Thoracic aorta (tissue), 2 donors: Measurements from ENCODE around the gene KLK4. TPM values are rescaled to one million over a fixed set of nuclear protein-coding genes. Genes with fewer than 3 reads are reported as not detected.

Source experiments
- ATAC-seq: fragments of 150-250 bp; one replicate; pipeline ENCODE4 v1.8.0; 2017; ENCODE audit warnings: low read depth; ENCODE audit not compliant: insufficient number of reproducible peaks, low FRiP score
- DNase-seq: peaks from one replicate; pipeline ENCODE4 v3.0.0-alpha.2; 2020; ENCODE audit warnings: low spot score
- H3K27ac ChIP-seq, 2 donors: fragments of 200-600 bp; sonication (generic); 1 replicate in 1 of 2; 2 replicates in 1 of 2; pipeline ENCODE4 v1.5.1; 2016; ENCODE audit warnings: mild to moderate bottlenecking in 2 of 2, moderate library complexity in 2 of 2
- H3K27me3 ChIP-seq: fragments of 200-600 bp; sonication (generic); replicated peaks from 2 replicates; pipeline ENCODE4 v1.6.0; 2016; ENCODE audit warnings: mild to moderate bottlenecking; ENCODE audit not compliant: insufficient read depth
- H3K36me3 ChIP-seq: fragments of 200-600 bp; sonication (generic); one replicate; pipeline ENCODE4 v1.5.1; 2016
- H3K4me1 ChIP-seq, 2 donors: fragments of 200-600 bp; sonication (generic); 1 replicate in 1 of 2; 2 replicates in 1 of 2; pipeline versions ENCODE4 v1.5.1 to v1.6.0; 2016; ENCODE audit warnings: low read depth in 2 of 2, mild to moderate bottlenecking in 1 of 2; ENCODE audit not compliant: control insufficient read depth in 1 of 2
- H3K4me3 ChIP-seq: fragments of 200-600 bp; sonication (generic); 2 replicates; pipeline ENCODE4 v1.5.1; 2016; ENCODE audit warnings: mild to moderate bottlenecking
- H3K9me3 ChIP-seq: fragments of 200-600 bp; sonication (generic); 2 replicates; pipeline ENCODE4 v1.5.1; 2016
- CTCF ChIP-seq: fragments of 200-600 bp; sonication (generic); IDR thresholded peaks from one replicate; pipeline ENCODE4 v1.5.1; 2019; ENCODE audit warnings: antibody characterized with exemption
- total RNA-seq, 2 donors: library from RNA; depleted of rRNA; stranded (reverse); fragments of >200 nt; gene quantifications; one replicate each; pipeline versions ENCODE4 v1.1.0 to v1.2.3, GENCODE V29; 2016

KLK4 gene
- total RNA-seq, 2 donors from 2014 or later = not detected

- H3K9me3 ChIP-seq = no peaks in the 10 kb centered on the region
- no peak for ATAC-seq
- no peaks in the 10 kb centered on the region for H3K36me3 ChIP-seq
- no peaks in the 10 kb centered on the region for H3K4me1 ChIP-seq
- H3K27me3 ChIP-seq = no peaks in the 10 kb centered on the region
- no peak overlapping the region for H3K27ac ChIP-seq
- no peak for DNase-seq
- no peak for TF ChIP-seq CTCF
- no peak overlapping the region for H3K4me3 ChIP-seq
These were observed 20.0 kb downstream of the KLK4 start for GRCh38 chr19:50891253-50891625.

- TF ChIP-seq CTCF = no peak
- no peaks in the 10 kb centered on the region for H3K27me3 ChIP-seq
- no peaks in the 10 kb centered on the region for H3K4me1 ChIP-seq
- H3K4me3 ChIP-seq = no peak overlapping the region
- DNase-seq (no peak), ATAC-seq (no peak)
- H3K27ac ChIP-seq = no peak overlapping the region
- no peaks in the 10 kb centered on the region for H3K9me3 ChIP-seq
- no peaks in the 10 kb centered on the region for H3K36me3 ChIP-seq
These were observed 20.6 kb downstream of the KLK4 start for GRCh38 chr19:50890422-50891252.

GRCh38 chr19:50889638-50890037, 21.6 kb downstream of the KLK4 start:
- DNase-seq (no peak), ATAC-seq (no peak)
- TF ChIP-seq CTCF = no peak
- Histone ChIP-seq H3K27me3 (no peaks in the 10 kb centered on the region), H3K9me3 (no peaks in the 10 kb centered on the region), H3K4me1 (no peaks in the 10 kb centered on the region), H3K4me3 (no peak overlapping the region), H3K27ac (no peak overlapping the region), H3K36me3 (no peaks in the 10 kb centered on the region)

GRCh38 chr19:50882188-50882587, 29.0 kb downstream of the KLK4 start:
- H3K4me3 ChIP-seq = no peak overlapping the region
- no peaks in the 10 kb centered on the region for H3K4me1 ChIP-seq
- H3K27me3 ChIP-seq = no peaks in the 10 kb centered on the region
- H3K36me3 ChIP-seq = no peaks in the 10 kb centered on the region
- TF ChIP-seq CTCF = no peak
- H3K27ac ChIP-seq = no peak overlapping the region
- no peaks in the 10 kb centered on the region for H3K9me3 ChIP-seq
- DNase-seq (no peak), ATAC-seq (no peak)

- Histone ChIP-seq H3K36me3 (no peaks in the 10 kb centered on the region), H3K4me3 (no peak overlapping the region), H3K4me1 (no peaks in the 10 kb centered on the region), H3K9me3 (no peaks in the 10 kb centered on the region), H3K27me3 (no peaks in the 10 kb centered on the region), H3K27ac (no peak overlapping the region)
- ATAC-seq = no peak
- no peak for TF ChIP-seq CTCF
- DNase-seq = no peak
These were observed 31.0 kb downstream of the KLK4 start for GRCh38 chr19:50880241-50880640.
